C4-2B (cell line): ENCODE measurements around the gene CELF3.
"Not testable (repeated sequence)": the region's sequence is repeated elsewhere in the genome, so short reads cannot be mapped to it uniquely, and the experiment has no call there.

ENCODE experiments used
- H3K27ac ChIP-seq: fragments of 450-650 bp; 2 replicates; pipeline ENCODE4 v1.5.1; 2017
- CTCF ChIP-seq: fragments of 450-650 bp; conservative IDR thresholded peaks from 2 replicates; pipeline ENCODE4 v1.5.1; 2017; ENCODE audit warnings: mild to moderate bottlenecking
- ZFX ChIP-seq: fragments of 450-650 bp; IDR thresholded peaks from 2 replicates; pipeline ENCODE4 v1.6.1; 2017

Gene CELF3

GRCh38 chr1:151689494-151689893 lies 27.1 kb downstream of the CELF3 start:
- no peak overlapping the region for H3K27ac ChIP-seq
- TF ChIP-seq CTCF (no peak), ZFX (no peak)

- no peak overlapping the region for H3K27ac ChIP-seq
- TF ChIP-seq ZFX: no peak
- TF ChIP-seq CTCF: no peak
Measured at GRCh38 chr1:151686561-151686960, 30.0 kb downstream of the CELF3 start.

GRCh38 chr1:151684128-151684527 lies 32.5 kb downstream of the CELF3 start:
- TF ChIP-seq CTCF (no peak), ZFX (no peak)

GRCh38 chr1:151682901-151683300 lies 33.7 kb downstream of the CELF3 start:
- not testable (repeated sequence) for H3K27ac ChIP-seq

More at GRCh38 chr1:151684128-151684527, 32.5 kb downstream of the CELF3 start:
- H3K27ac ChIP-seq: no peak overlapping the region

DNA sequence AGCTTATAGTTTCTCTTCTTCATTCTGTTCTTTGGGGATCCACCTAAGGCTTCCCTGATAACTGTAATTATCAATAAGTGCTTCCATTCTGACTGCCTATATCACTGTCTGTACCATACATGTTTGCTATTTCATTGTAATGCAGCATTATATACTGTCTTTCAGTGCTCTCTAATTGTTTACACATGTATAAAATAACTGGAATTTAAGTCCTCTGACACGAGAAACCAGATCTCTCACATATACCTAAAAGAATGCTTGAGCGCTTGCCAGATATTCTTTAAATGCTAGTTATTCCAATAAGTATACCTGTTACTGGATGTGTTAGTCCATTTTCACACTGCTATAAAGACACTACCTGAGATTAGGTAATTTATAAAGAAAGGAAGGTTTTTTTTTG lies 34.7 kb downstream of the CELF3 start:
- no peak for TF ChIP-seq ZFX
- no peak for TF ChIP-seq CTCF
- H3K27ac ChIP-seq: no peak overlapping the region

DNA sequence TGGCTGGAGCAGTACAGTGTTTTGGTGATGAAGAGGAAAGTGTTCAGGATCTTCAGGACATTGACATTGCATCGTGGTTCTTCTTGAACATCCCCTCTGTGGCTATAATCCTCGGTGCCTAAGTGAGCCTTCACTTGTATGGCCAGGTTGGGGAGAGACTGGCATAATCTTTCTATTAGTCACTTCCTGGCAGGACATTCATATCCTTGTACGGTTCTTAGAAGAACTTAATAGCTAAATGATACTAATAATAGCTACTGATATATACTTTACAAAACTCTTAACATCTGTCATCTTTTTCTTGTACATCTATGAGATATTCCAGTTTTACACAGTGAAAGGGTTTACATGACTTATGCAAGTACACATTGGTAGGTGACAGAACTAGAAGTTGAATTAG lies 35.8 kb downstream of the CELF3 start:
- TF ChIP-seq CTCF (no peak), ZFX (no peak)
- H3K27ac ChIP-seq: no peak overlapping the region

DNA sequence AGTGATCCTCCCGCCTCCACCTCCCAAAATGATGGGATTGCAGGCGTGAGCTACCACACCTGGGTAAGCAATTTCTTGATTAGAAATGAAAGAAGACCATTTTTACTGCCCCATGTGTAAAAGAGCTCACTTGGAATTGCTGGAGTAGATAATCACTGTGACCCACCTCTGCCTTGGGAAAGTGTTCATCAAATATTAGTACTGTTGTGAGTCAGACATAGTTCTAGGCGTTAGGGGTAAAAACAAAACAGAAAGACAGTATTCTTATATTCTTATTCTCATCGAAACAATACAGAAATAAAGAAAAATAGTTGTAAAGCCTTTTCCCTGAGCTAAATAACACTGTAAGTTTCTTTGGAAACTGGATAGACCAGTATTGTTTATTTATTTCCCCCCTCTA lies 36.2 kb downstream of the CELF3 start:
- no peak overlapping the region for H3K27ac ChIP-seq
- no peak for TF ChIP-seq ZFX
- no peak for TF ChIP-seq CTCF

GRCh38 chr1:151673407-151673806 lies 43.2 kb downstream of the CELF3 start:
- H3K27ac ChIP-seq: no peak overlapping the region
- no peak for TF ChIP-seq ZFX
- no peak for TF ChIP-seq CTCF

- H3K27ac ChIP-seq: not testable (repeated sequence)
Measured at GRCh38 chr1:151670036-151670675, 46.4 kb downstream of the CELF3 start.
